AG04449 (cell line): ENCODE data around the gene PIP5K1B.

ENCODE experiments used
- CTCF ChIA-PET: fragments of 350-600 bp; formaldehyde crosslinking; extraction: SDS; loops from one replicate; lab custom pipeline; 2021; ENCODE audit warnings: antibody characterized with exemption; lab: Yijun Ruan, JAX
- POLR2A ChIA-PET: fragments of 400-600, 350-600 bp; formaldehyde crosslinking; extraction: SDS; loops from one replicate; lab custom pipeline; 2020; ENCODE audit warnings: antibody characterized with exemption, inconsistent platforms; lab: Yijun Ruan, JAX
- DNase-seq: peaks from one replicate; pipeline ENCODE4 v3.0.0-alpha.2; 2010; ENCODE audit warnings: low read depth, low spot score
- H3K4me3 ChIP-seq: 2 replicates; pipeline ENCODE4 v1.5.1; 2011; ENCODE audit warnings: low read depth, mild to moderate bottlenecking, control low read depth, low read length
- TF ChIP-seq, protein P1 (sequence below): IDR thresholded peaks from one replicate; pipeline ENCODE4 v1.5.1; 2011; ENCODE audit warnings: mild to moderate bottlenecking, moderate library complexity, low read length, control low read depth, inconsistent platforms; ENCODE audit not compliant: insufficient read depth; ENCODE audit errors: missing control alignments

PIP5K1B gene

GRCh38 chr9:68717552-68718443 lies 12.8 kb downstream of the PIP5K1B start:
- H3K4me3 ChIP-seq, result no peak overlapping the region
- no peak for DNase-seq
- ChIA-PET CTCF (no interaction called here), POLR2A (no interaction called here)
- TF ChIP-seq, protein P1, sequence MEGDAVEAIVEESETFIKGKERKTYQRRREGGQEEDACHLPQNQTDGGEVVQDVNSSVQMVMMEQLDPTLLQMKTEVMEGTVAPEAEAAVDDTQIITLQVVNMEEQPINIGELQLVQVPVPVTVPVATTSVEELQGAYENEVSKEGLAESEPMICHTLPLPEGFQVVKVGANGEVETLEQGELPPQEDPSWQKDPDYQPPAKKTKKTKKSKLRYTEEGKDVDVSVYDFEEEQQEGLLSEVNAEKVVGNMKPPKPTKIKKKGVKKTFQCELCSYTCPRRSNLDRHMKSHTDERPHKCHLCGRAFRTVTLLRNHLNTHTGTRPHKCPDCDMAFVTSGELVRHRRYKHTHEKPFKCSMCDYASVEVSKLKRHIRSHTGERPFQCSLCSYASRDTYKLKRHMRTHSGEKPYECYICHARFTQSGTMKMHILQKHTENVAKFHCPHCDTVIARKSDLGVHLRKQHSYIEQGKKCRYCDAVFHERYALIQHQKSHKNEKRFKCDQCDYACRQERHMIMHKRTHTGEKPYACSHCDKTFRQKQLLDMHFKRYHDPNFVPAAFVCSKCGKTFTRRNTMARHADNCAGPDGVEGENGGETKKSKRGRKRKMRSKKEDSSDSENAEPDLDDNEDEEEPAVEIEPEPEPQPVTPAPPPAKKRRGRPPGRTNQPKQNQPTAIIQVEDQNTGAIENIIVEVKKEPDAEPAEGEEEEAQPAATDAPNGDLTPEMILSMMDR, result no peak

- CTCF ChIA-PET, result no interaction called here
- H3K4me3 ChIP-seq, result no peak overlapping the region
- no peak for DNase-seq
- POLR2A ChIA-PET, result no interaction called here
- TF ChIP-seq, protein P1, result no peak
These were observed 14.8 kb downstream of the PIP5K1B start for GRCh38 chr9:68719847-68720246.

- no peak overlapping the region for H3K4me3 ChIP-seq
- TF ChIP-seq, protein P1, result no peak
- ChIA-PET CTCF (no interaction called here), POLR2A (no interaction called here)
- DNase-seq, result no peak
These were observed 15.7 kb downstream of the PIP5K1B start for GRCh38 chr9:68720656-68721313.

- TF ChIP-seq, protein P1, result no peak
- no peak for DNase-seq
- H3K4me3 ChIP-seq, result no peak overlapping the region
- ChIA-PET POLR2A (no interaction called here), CTCF (no interaction called here)
These were observed 16.8 kb downstream of the PIP5K1B start for GRCh38 chr9:68721666-68722330.

- POLR2A ChIA-PET, result no interaction called here
- CTCF ChIA-PET, result no interaction called here
- TF ChIP-seq, protein P1, result no peak
- DNase-seq, result no peak
- no peak overlapping the region for H3K4me3 ChIP-seq
These were observed 20.0 kb downstream of the PIP5K1B start for GRCh38 chr9:68725070-68725469.

GRCh38 chr9:68726489-68726888 lies 21.4 kb downstream of the PIP5K1B start:
- TF ChIP-seq, protein P1, result no peak
- ChIA-PET CTCF (no interaction called here), POLR2A (no interaction called here)
- H3K4me3 ChIP-seq, result no peak overlapping the region
- no peak for DNase-seq
